Stimulated activated CD4-positive, alpha-beta T cell treated with anti-CD3 and anti-CD28 coated beads, TNF-alpha, amount 100 ng/mL, for 24 hours (primary cell): Measurements from ENCODE around the gene RALY.

Experiments
- DNase-seq, 3 experiments: peaks; one replicate each; pipeline ENCODE4 v3.0.0-alpha.2; 2020; ENCODE audit warnings: low read depth in 3 of 3

The RALY gene

GRCh38 chr20:34076952-34077351 is 83.2 kb downstream of the RALY start:
- no peak for DNase-seq

GRCh38 chr20:34078540-34078939 is 84.8 kb downstream of the RALY start:
- no peak for DNase-seq

- DNase-seq: no peak
Observed at GRCh38 chr20:34079818-34080217, 86.1 kb downstream of the RALY start.

GRCh38 chr20:34082232-34082887 is 88.6 kb downstream of the RALY start:
- no peak for DNase-seq

DNA sequence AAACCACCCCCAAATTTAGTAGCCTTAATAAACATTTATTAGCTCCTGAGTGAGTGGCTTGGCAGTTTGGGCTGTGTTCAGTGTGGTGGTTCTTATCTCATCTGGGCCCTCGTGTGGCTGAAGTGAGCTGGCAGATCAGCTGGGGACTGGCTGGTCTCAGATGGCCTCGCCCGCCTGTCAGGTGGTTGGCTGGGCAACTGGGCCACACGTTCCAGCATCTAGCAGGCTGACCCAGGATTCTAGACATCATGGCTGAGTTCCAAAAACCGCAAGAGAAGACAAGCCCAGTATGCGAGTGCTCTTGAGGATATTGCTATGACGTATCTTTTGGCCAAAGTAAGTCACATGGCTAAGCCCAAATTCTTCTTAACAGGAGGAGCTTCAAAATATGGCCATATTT is 89.4 kb downstream of the RALY start:
- DNase-seq: no peak

DNA sequence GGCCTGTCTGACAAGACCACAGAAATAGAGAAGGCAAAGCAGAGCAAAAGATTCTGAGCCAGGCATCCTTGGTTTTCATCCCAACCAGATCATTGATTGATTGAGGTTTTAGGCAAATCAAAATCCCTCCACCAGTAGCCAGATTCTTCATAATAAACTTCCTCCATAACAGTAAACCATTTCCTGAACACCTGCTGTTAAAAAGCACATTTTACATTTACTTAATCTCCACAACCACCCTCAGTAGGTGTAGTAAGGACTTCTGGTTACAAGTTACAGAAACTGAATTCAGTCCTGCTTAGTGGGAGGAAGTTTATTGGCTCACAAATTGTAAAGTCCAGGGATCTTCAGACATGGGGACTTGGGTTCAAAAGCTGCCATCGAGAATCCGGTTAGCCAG is 90.1 kb downstream of the RALY start:
- DNase-seq: no peak

GRCh38 chr20:34084227-34084923 is 90.7 kb downstream of the RALY start:
- no peak for DNase-seq

GRCh38 chr20:34085544-34086040 is 91.9 kb downstream of the RALY start:
- DNase-seq: no peak

- DNase-seq: no peak
Observed at GRCh38 chr20:34088305-34089174, 94.8 kb downstream of the RALY start.

DNA sequence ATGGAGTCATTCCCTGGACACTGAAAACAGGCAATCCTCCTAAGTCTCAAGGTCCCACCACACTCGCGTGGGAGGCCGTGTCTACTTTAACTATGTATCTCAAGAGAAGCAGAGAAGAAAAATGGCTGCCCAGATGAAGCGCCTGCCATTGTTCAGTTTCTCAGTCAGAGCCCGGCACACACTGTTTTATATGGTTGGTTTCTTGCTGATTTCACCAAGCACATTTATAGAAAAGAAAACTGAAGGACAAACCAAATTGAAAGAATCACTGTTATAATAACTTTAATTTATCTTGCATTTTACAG is 95.4 kb downstream of the RALY start:
- DNase-seq: no peak

DNA sequence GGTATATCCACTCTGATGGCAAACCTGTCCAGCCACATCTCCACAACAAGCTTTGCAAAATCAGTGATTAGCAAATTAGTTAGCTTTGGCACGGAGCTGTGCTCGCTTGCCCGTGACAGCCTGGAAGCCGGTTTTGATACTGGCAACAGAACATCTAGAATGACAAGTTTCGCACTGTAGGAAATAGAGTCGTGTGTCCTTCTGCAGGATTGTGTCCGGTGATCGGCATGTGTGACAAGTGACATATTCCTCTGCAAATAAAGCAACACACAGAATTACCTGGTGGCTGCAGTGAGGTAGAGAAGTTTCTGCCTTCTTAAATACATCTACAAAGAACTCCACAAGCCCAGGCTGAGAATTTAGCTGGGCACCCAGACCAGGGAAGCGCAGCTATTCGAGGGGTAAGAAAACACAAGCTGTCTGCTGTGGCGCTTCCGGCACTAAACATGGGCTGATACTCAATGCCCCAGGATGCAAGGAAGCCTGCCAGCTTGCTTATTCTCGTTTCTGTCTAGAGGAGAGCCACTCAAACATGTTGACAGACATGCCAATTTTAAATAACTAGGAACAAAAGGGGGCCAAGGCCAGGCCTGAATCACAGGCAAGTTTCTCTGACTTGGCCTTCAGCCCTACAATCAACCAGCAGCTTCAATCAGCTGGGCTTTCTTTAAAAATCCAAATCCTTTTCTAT is 96.1 kb downstream of the RALY start:
- DNase-seq: no peak

DNA sequence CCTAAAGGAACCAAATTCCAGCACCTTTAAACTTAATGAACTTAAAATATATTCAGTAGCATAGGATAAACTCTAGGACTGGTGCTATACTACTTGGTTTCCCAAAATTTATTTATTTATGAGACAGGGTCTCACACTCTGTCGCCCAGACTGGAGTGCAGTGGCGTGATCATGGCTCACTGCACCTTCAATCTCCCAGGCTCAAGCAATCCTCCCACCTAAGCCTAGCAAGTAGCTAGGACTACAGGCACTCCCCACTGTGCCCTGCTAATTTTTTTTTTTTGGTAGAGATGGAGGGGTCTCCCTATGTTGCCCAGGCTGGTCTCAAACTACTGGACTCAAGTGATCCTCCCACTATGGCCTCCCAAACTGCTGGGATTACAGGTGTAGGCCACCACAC is 96.9 kb downstream of the RALY start:
- DNase-seq: no peak

- no peak for DNase-seq
Observed at GRCh38 chr20:34091637-34092200, 98.0 kb downstream of the RALY start.

DNA sequence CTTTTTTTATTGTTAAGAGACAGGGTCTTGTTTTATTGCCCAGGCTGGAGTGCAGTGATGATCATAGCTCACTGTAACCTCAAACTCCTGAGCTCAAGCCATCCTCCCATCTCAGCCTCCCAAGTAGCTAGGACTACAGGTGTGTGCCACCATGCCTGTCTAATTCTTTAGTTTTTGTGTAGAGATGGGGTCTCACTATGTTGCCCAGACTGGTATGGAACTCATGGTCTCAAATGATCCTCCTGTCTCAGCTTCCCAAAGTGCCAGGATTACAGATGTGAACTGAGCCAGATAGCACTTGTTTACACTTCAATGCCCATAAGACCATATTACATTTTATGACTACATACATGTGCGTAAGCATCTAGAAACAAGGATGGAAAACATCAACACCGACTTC is 100.2 kb downstream of the RALY start:
- DNase-seq: no peak

GRCh38 chr20:34095825-34096224 is 102.1 kb downstream of the RALY start:
- DNase-seq: no peak

DNA sequence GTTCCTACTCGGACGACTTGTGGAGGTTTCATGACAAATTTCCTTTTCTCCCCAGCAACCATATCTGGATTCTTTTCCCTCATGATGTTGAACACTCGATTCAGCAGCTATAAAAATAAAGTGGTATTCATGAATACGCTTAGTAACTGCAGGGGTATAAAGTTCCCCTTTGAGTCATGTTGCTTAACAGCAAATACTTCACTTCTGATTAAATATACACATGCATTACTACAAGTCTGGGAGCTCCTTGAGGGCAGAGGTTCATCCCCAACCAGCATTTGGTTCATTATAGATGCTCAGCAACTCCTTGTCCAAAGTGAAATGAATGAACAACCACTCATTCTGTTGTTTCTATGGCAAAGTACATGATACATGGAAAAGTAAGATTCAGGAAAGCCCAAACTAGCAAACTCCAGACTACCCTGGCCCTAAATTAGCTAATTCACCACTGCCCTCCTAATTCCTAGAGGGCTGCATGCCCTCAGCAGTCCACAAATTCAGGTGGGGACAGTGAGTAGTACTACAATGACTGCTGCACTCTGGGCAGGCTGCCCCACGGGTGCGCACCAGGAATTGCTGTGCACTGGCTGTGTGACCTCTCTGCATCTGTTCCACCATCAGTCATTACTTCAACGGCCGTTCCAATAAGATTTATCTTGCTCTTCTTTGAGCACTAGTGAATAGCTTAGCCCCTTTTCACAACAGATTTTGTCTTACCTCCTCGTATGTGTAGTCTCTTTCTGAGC is 103.2 kb downstream of the RALY start:
- DNase-seq: no peak

DNA sequence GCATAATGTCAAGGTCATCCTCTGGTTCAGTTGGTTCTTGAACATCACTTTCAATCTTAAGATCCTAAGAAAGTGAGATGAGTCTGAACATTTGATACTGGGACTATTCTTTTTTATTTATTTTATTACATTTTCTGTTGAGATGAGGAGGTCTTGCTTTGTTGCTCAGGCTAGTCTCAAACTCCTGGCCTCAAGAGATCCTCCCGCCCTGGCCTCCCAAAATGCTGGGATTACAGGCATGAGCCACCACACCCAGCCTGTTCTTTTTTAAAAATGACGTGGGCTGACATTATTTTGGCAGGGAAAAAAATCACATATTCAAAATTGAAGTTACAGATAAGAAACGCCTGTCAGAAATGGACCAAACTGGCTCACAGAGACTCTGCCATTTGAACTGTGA is 104.9 kb downstream of the RALY start:
- no peak for DNase-seq

GRCh38 chr20:34099675-34100074 is 106.0 kb downstream of the RALY start:
- DNase-seq: no peak

DNA sequence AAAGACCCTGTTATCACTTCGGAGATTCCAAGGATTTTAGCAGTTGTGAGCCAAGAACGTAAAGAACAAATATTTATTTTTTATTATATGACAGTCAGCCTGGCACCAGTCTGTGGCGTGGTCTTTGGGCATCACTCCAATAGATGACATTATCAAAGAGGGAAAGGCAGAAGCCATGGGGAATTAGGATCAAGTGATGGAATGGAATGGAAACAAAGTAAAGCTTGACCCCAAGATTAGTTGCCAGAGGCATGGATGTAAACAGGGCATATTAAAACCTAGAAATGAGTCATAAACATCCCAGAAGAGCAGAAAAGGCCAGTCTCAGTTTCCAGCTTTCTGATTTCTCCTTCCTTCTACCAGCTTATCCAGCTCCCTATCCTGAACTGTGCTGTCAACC is 106.9 kb downstream of the RALY start:
- no peak for DNase-seq

- DNase-seq: no peak
Observed at GRCh38 chr20:34102342-34102741, 108.6 kb downstream of the RALY start.

DNA sequence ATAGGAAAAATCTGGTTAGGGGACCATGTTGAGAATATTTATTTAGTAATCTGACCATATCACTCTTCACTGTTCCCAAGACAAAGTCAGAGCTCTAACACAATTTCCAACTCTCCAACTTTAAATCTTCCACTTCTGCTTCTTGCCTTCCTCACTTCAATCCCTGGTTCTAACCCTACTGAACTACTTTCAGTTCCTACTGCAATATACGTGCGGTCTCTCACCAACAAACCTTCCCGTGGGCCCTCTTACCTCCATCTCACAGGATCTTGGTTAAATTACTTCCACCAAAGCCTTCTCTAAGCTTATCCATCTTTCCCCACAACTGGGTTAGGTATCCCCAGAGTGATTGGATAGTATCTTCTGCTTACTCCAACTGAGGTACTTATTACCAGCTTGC is 110.3 kb downstream of the RALY start:
- DNase-seq: no peak
